Hippocampal formation (tissue), 2 donors: ENCODE data around the gene SMURF1.

Source experiments
- DNase-seq, 2 donors: peaks; one replicate each; lab custom pipeline; 2025; lab: John Stamatoyannopoulos, UW

Gene SMURF1

GRCh38 chr7:99005776-99006175, 138.1 kb downstream of the SMURF1 start:
- no peak for DNase-seq

GRCh38 chr7:99004781-99005500, 139.0 kb downstream of the SMURF1 start:
- DNase-seq, result no peak

GRCh38 chr7:99004216-99004615, 139.7 kb downstream of the SMURF1 start:
- no peak for DNase-seq

- DNase-seq, result no peak
Observed at GRCh38 chr7:99003419-99003818, 140.5 kb downstream of the SMURF1 start.

- no peak for DNase-seq
Observed at GRCh38 chr7:99002827-99003212, 141.1 kb downstream of the SMURF1 start.

GRCh38 chr7:99002148-99002826, 141.6 kb downstream of the SMURF1 start:
- no peak for DNase-seq

GRCh38 chr7:99001482-99002147, 142.3 kb downstream of the SMURF1 start:
- DNase-seq, result peak in 1 of 2 donors; percentile 16

GRCh38 chr7:99000904-99001465, 142.9 kb downstream of the SMURF1 start:
- no peak for DNase-seq

GRCh38 chr7:99000196-99000903, 143.6 kb downstream of the SMURF1 start:
- DNase-seq, result no peak

- DNase-seq, result peak in 1 of 2 donors; percentile 20
Observed at GRCh38 chr7:98998821-98999725, 144.8 kb downstream of the SMURF1 start.

GRCh38 chr7:98997846-98998245, 146.1 kb downstream of the SMURF1 start:
- no peak for DNase-seq

GRCh38 chr7:98996150-98996552, 147.8 kb downstream of the SMURF1 start:
- no peak for DNase-seq

GRCh38 chr7:98995523-98996149, 148.3 kb downstream of the SMURF1 start:
- DNase-seq, result no peak

GRCh38 chr7:98995111-98995510, 148.8 kb downstream of the SMURF1 start:
- no peak for DNase-seq

GRCh38 chr7:98994046-98994944, 149.6 kb downstream of the SMURF1 start:
- no peak for DNase-seq

GRCh38 chr7:98993024-98993897, 150.6 kb downstream of the SMURF1 start:
- DNase-seq, result no peak

- DNase-seq, result no peak
Observed at GRCh38 chr7:98992076-98992475, 151.8 kb downstream of the SMURF1 start.

GRCh38 chr7:98991141-98991540, 152.8 kb downstream of the SMURF1 start:
- no peak for DNase-seq
